HG03575 (cell line): Measurements from ENCODE around the gene SLC6A7.

Experiments used
- ATAC-seq: cut with Tn5 transposase; IDR thresholded peaks from one replicate; pipeline ENCODE4 v1.9.1; 2021; ENCODE audit not compliant: unreplicated experiment, insufficient number of reproducible peaks, low FRiP score; ENCODE audit errors: extremely low read depth

SLC6A7 gene

GRCh38 chr5:150167908-150168307 lies 22.0 kb upstream of the SLC6A7 start:
- ATAC-seq, result no peak

GRCh38 chr5:150168864-150169263 lies 21.0 kb upstream of the SLC6A7 start:
- no peak for ATAC-seq

DNA sequence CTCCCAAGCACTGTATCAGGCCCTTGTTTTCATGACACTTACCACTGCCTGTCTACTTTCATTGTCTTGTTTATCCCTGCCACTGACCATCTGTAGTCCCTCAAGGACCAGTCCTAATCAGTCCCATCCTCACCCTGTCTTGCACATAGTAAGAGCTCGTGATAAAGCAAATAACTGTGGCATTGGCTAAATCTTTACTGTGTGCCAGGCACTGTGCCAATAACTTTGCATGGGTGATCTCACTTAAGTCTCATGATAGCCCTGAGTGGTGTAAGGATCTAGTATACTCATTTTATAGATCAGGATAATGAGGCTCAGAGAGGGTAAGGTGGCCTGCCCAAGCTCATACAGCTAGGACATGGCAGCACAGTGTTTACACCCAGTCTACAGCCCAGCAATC lies 17.7 kb upstream of the SLC6A7 start:
- no peak for ATAC-seq

DNA sequence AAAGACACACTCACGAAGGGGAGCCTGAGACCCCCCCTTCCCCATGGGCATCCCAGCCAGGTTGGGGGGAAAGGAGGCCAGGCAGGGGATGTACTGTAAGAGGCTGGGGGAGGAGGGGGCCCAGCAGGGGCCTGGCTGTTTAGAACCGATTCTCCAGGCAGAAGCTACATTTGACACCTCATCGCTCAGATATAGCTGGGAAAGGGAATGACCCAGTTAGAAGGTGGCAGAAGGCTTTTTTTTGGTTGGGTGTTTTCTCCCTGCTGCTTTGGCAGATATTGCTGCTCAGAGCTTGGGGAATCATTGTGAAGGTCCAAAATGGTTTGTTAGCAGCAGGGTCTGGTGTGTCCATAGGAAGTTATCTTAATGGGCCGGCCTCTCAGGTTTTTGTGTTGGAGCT lies 17.3 kb upstream of the SLC6A7 start:
- ATAC-seq, result no peak

DNA sequence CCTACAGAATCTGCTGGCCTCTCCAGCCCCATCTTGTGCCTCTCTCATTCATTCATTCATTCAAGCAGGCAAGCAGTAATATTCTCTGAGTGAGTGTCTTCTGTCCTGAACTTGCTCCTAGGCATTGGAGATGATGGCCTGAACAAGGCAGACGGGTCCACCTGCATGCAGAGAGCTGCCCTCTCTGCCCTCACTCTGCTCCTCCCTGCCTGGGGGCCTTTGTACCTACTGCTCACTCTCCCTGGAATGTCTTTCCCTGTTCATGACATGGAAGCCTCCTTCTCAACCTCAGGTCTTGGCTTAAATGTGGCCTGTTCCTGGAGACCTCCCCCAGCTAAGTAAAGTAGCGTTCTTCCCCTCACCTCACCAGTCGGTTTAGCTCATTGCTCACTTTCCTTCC lies 16.7 kb upstream of the SLC6A7 start:
- no peak for ATAC-seq

- ATAC-seq, result no peak
Measured at GRCh38 chr5:150174285-150174684, 15.6 kb upstream of the SLC6A7 start.

DNA sequence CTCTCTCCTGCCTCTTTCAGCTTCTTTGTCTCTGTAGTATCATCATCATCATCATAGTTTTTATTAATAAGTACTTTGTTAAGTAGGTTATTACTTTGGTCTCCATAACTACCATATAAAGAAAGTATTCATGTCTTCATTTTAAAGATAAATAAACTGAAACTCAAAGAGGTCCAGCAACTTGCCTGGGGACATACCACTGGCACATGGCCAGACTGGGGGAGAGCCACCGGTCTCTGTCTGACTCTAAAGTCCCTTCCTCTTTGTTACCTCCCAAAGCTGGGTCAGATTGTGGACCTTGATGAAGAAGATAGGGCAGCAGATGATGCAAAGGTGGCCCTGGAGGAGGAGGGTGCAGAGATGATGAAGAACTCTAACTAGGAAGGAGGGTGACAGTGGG lies 14.8 kb upstream of the SLC6A7 start:
- no peak for ATAC-seq

DNA sequence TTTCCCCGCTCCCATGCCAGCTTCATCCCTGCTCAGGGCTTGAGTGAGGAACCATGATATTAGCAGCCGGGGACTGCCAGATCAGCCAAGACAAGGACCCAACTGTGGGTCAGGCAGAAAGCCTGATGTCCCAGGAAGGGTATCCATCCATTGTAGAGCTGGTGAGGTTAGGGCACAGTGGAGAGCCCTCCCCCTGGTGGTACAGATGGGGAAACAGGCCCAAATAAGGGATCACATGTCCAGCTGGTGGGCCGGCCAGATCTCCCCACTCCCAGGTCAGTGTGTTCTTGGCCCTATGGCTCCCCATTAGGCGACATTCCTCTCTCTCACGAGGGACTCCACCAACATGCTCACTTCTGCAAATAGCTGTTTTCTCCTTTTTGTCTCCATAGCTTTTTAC lies 14.3 kb upstream of the SLC6A7 start:
- ATAC-seq, result no peak

GRCh38 chr5:150176745-150177477 lies 13.0 kb upstream of the SLC6A7 start:
- ATAC-seq, result no peak

DNA sequence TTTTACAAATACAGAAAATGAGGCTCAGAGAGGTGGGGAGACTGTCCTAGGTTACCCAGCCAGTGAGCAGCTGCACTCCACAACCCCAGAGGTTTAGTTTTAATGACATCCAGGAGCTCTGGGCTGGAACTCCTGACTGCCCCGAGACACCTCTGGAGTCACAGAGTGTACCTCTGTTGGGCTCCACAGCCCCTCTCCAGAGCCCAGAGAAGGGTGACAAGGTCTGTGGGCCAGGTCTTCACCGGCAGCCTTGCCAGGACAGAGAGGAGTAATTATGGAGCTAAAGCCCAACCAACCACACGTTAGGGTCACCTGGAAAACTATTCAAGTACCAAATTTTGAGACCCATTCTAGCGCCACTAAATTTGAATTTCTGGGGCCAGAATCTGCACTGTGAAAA lies 12.1 kb upstream of the SLC6A7 start:
- no peak for ATAC-seq

- no peak for ATAC-seq
Measured at GRCh38 chr5:150178262-150178661, 11.6 kb upstream of the SLC6A7 start.

GRCh38 chr5:150179019-150179620 lies 10.7 kb upstream of the SLC6A7 start:
- no peak for ATAC-seq

GRCh38 chr5:150180241-150181026 lies 9.4 kb upstream of the SLC6A7 start:
- no peak for ATAC-seq

- ATAC-seq, result no peak
Measured at GRCh38 chr5:150181027-150181426, 8.8 kb upstream of the SLC6A7 start.

GRCh38 chr5:150181766-150182545 lies 7.9 kb upstream of the SLC6A7 start:
- ATAC-seq, result no peak

DNA sequence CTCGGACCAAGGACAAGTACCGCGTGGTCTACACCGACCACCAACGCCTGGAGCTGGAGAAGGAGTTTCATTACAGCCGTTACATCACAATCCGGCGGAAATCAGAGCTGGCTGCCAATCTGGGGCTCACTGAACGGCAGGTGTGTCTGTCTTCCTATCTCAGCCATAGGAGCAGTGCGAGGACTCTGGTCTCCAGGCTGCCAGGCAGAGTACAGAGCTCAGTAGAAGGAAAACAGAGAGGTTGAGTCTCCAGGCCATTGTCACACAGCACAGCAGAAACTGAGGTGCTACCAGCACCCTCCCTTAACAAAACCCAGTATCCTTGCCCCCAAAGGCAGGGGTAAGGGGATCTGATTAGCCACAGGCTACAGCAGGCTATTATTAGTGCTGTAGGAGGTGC lies 7.1 kb upstream of the SLC6A7 start:
- no peak for ATAC-seq

- no peak for ATAC-seq
Measured at GRCh38 chr5:150183436-150183835, 6.4 kb upstream of the SLC6A7 start.

- ATAC-seq, result no peak
Measured at GRCh38 chr5:150184006-150184405, 5.9 kb upstream of the SLC6A7 start.
